NCI-H1092 treated with DMSO at 0.1 percent for 48 hours (cell line): ENCODE data around the gene SLMAP.

Source experiments
- DNase-seq: peaks from one replicate; lab custom pipeline; 2025; lab: John Stamatoyannopoulos, UW

The SLMAP gene

GRCh38 chr3:57963811-57964346, 207.8 kb downstream of the SLMAP start:
- no peak for DNase-seq

GRCh38 chr3:57966829-57967228, 210.7 kb downstream of the SLMAP start:
- DNase-seq, result no peak

GRCh38 chr3:57967590-57967989, 211.5 kb downstream of the SLMAP start:
- no peak for DNase-seq

GRCh38 chr3:57968501-57968900, 212.4 kb downstream of the SLMAP start:
- no peak for DNase-seq

- DNase-seq, result no peak
These were observed 215.9 kb downstream of the SLMAP start for GRCh38 chr3:57971975-57972374.

- DNase-seq, result no peak
These were observed 216.5 kb downstream of the SLMAP start for GRCh38 chr3:57972531-57973111.

- DNase-seq, result no peak
These were observed 217.8 kb downstream of the SLMAP start for GRCh38 chr3:57973715-57974477.

GRCh38 chr3:57974796-57975388, 218.8 kb downstream of the SLMAP start:
- no peak for DNase-seq

- no peak for DNase-seq
These were observed 221.7 kb downstream of the SLMAP start for GRCh38 chr3:57977818-57978235.

- DNase-seq, result no peak
These were observed 222.2 kb downstream of the SLMAP start for GRCh38 chr3:57978316-57978715.
